Caki2 (cell line): ENCODE results near the gene WDFY3. TPM values are rescaled to one million over a fixed set of nuclear protein-coding genes. Genes with fewer than 3 reads are reported as not detected.
"Not testable (repeated sequence)": the region's sequence is repeated elsewhere in the genome, so short reads cannot be mapped to it uniquely, and the experiment has no call there.

ENCODE experiments used
- DNase-seq: peaks from one replicate; pipeline ENCODE4 v3.0.0-alpha.2; 2015; ENCODE audit warnings: low read depth
- in situ Hi-C: cut with HindIII; loops from 2 replicates; pipeline ENCODE4 v1.10.0; 2016; ENCODE audit warnings: low sequenced_read_pairs, low pct_unique_long_range_greater_than_20kb, mixed read lengths
- total RNA-seq: library from RNA; depleted of rRNA; stranded (reverse); fragments of >200 nt; shearing (Covaris generic); gene quantifications from 2 replicates; pipeline ENCODE4 v1.2.3, GENCODE V29; 2014; ENCODE audit warnings: low replicate concordance

The WDFY3 gene
- total RNA-seq, 1 experiment from 2014 or later: 30.3 TPM

DNA sequence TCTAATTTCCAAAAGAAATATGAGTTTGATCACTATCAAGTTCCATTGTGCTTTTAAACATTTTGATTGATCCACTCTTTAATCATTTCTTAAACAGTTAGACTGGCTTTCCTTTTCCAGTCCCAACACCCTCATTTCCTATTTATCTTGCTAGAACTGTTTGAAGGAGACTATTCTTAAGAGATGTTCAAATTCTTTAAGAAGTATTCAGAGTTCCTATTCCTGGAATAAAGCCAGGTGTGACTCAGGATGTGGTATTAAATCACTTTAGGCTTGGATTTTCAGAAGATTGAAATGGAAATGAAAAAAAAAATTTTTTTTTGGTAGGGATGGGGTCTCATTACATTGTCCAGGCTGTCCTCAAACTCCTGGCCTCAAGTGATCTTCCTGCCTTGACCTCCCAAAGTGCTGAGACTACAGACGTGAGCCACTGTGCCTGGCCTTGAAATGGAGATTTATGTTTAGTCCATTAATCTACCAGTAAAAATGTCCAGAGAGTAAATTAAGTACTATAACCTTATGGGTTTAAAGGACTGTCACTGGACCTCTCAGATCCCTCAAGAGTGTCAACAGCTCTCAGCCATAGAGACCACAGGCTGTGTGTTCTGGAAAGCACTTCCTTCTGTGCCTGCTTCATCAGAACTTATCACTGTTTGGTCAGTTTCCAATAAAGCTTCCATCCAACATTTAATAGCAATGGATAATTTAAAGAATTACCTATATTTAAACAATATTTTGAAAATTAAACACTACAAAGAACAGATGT is 292.8 kb downstream of the WDFY3 start:
- peak; percentile 42 for DNase-seq
- in situ Hi-C loops: no loop called here

- in situ Hi-C loops: no loop called here
- DNase-seq: no peak
Measured at GRCh38 chr4:84672177-84672576, 294.3 kb downstream of the WDFY3 start.

- in situ Hi-C loops: no loop called here
- no peak for DNase-seq
Measured at GRCh38 chr4:84669201-84669600, 297.3 kb downstream of the WDFY3 start.

DNA sequence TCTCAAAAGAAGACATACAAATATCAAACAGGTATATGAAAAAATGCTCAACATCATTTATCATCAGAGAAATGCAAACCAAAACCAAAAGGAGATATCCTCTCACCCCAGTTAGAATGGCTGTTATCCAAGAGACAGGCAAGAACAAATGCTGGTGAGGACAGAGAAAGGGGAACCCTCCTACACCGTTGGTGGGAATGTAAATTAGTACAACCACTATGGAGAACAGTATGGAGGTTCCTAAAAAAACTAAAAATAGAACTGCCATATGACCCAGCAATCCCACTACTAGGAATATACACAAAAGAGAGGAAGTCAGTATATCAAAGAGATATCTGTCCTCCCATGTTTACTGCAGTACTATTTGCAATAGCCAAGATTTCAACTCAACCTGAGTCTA is 300.1 kb downstream of the WDFY3 start:
- no peak for DNase-seq
- in situ Hi-C loops: no loop called here

- DNase-seq, in situ Hi-C loops: not testable (repeated sequence)
Measured at GRCh38 chr4:84664767-84665166, 301.7 kb downstream of the WDFY3 start.

GRCh38 chr4:84661191-84661939 is 305.1 kb downstream of the WDFY3 start:
- in situ Hi-C loops: no loop called here
- no peak for DNase-seq

DNA sequence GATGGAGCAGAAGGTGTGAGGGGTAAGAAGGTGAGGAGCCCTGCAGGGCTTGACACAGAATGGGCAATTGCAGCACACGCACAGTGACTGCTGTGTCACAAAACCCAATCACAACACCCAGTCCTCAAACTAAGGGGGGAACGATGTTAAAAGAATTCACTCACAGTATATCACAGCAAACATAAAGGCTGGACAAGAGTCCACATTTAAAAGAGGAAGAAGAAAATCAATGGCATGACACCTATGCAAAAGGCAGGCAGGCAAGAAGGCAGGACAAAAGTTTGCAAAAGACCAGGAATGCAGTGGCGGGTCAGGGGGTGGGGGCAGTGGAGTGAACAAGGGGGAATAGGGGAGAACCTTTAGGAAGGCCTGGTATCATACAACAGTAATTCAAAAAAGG is 305.9 kb downstream of the WDFY3 start:
- in situ Hi-C loops: no loop called here
- DNase-seq: no peak

DNA sequence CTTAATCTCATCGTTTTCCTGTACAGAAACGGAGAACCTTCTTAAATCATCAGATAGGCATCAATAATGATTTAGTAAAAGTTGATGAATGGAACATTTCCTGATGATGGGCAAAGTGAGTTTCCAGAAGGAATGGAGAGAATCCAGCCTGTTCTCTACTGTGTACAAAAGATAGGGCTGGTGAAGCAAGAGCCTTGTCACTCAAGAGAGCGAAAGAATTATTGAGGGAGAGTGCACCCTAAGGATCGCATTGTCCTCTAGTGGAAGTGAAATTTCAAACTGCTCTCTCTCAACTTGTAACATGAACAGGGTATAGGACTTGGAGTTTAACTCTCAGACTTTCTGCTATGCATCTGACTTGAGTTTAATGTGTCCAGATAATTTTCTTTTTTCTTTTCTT is 314.0 kb downstream of the WDFY3 start:
- in situ Hi-C loops: no loop called here
- DNase-seq: no peak

- DNase-seq: no peak
- in situ Hi-C loops: no loop called here
Measured at GRCh38 chr4:84651499-84651898, 315.0 kb downstream of the WDFY3 start.

GRCh38 chr4:84648863-84649647 is 317.4 kb downstream of the WDFY3 start:
- in situ Hi-C loops: no loop called here
- no peak for DNase-seq

GRCh38 chr4:84648178-84648577 is 318.3 kb downstream of the WDFY3 start:
- in situ Hi-C loops: no loop called here

DNA sequence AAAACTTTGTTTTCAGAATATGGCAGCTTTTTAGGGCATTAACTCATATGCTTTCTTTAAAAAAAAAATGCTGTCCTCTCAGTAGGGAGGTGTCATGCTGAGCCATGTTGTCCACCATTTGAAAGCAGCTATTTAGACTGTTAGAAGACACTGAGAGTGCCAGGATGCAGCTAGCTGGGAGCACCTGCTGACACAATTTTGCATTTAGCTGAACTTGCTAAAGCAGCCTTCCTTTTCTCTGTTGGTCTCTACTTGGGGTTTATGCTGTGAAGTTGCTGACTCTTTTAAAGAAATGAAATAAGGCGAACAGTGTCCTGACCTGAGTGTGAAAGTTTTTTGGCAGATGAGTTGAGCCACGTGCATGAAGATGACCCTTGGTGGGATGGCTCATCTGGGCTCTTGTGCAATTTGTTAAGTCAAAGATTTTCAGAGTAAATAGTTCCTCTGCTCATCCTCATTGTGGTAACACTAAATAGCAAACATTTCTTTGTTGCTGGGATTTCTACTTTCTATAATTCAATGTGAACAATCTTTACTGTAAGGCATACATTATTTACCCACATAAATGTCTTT is 319.1 kb downstream of the WDFY3 start:
- in situ Hi-C loops: no loop called here
- DNase-seq: no peak

More at GRCh38 chr4:84648178-84648577, 318.3 kb downstream of the WDFY3 start:
- no peak for DNase-seq

DNA sequence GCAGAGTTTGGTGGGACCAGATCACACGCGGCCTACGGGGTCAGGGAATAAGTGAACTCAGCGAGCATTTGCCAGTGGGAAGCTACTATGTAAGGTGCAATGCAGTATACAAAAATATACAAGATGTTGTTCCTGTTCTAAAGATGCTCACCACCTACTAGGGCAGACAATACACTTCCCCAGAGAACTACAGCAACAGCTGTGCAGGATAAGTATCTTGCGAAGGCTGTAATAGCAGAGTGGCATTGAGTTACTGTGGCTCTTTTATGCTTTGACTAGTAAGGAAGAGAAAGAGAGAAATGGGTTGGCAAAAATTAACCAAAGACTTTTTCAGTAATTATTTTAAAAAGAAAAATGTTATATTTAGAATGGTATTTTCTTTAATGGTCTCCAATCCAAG is 322.4 kb downstream of the WDFY3 start:
- in situ Hi-C loops: no loop called here
- DNase-seq: no peak

DNA sequence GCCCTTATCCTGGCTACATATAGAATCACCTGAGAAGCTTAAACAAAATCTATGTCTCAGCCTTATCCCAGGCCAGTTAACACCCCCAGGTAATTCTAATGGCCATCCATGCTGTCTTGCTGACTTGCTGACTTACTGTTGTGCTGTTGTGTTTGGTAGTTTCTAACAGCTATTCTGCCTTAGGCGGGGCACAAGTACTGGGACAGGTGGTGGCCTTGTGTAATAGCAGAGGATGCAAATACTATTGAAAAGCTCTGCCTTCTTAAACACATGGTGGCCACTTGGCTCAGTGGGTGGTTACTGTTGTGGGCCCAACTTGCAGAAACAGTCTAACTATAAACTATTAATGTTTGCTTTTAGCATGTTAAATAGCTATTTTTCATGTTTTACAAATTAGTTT is 327.3 kb downstream of the WDFY3 start:
- in situ Hi-C loops: no loop called here

DNA sequence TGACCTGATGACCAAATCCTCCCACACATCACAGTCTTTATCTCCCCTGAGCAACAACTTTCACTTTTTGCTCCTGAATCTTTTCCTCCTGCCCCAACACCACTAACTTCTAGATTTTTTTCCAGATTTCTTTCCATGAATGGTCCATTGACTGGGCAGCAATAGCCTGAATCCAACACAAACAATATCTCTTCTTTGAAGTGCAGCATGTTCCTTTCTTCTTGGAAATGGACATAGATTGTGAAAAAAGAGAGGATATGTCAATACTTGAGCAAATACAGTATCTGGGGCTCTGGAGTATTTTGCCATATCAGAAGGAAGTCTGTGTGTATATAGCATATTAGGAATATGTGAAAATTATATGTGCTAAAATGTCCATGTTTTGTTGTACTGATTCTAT is 328.4 kb downstream of the WDFY3 start:
- no peak for DNase-seq
- in situ Hi-C loops: no loop called here

More for the DNA sequence above, 327.3 kb downstream of the WDFY3 start:
- DNase-seq: no peak

- in situ Hi-C loops: no loop called here
- no peak for DNase-seq
Measured at GRCh38 chr4:84634961-84635360, 331.5 kb downstream of the WDFY3 start.

GRCh38 chr4:84632092-84632491 is 334.4 kb downstream of the WDFY3 start:
- DNase-seq: no peak
- in situ Hi-C loops: no loop called here

- in situ Hi-C loops: no loop called here
- no peak for DNase-seq
Measured at GRCh38 chr4:84631573-84631972, 334.9 kb downstream of the WDFY3 start.

GRCh38 chr4:84626673-84627072 is 339.8 kb downstream of the WDFY3 start:
- in situ Hi-C loops: no loop called here
- no peak for DNase-seq
